Body of pancreas (tissue), 4 donors: ENCODE results near the gene PI4K2A. TPM values are rescaled to one million over a fixed set of nuclear protein-coding genes. Genes with fewer than 3 reads are reported as not detected.

Experiments used
- ATAC-seq: fragments of 150-250 bp; one replicate; pipeline ENCODE4 v1.9.1; 2016
- DNase-seq, 4 donors: peaks; one replicate each; pipeline ENCODE4 v3.0.0-alpha.2; 2019
- H3K27ac ChIP-seq, 4 donors: fragments of 200-600 bp; sonication (generic); 1 replicate in 3 of 4; 2 replicates in 1 of 4; pipeline versions ENCODE4 v1.5.1 to v1.6.1; 2016 to 2019; ENCODE audit warnings: mild to moderate bottlenecking in 1 of 4, mixed read lengths in 1 of 4, moderate library complexity in 1 of 4
- H3K27me3 ChIP-seq, 2 donors: fragments of 200-600 bp; sonication (generic); one replicate each; pipeline ENCODE4 v1.6.0; 2016; ENCODE audit warnings: mild to moderate bottlenecking in 1 of 2
- H3K36me3 ChIP-seq, 2 donors: fragments of 200-600 bp; sonication (generic); replicated peaks in 1 of 2; 2 replicates each; pipeline ENCODE4 v1.5.1; 2016; ENCODE audit warnings: low read depth in 2 of 2; ENCODE audit not compliant: insufficient read depth in 1 of 2
- H3K4me1 ChIP-seq: fragments of 200-600 bp; sonication (generic); one replicate; pipeline ENCODE4 v1.6.0; 2016
- H3K4me3 ChIP-seq, 2 donors: fragments of 200-600 bp; sonication (generic); 1 replicate in 1 of 2; 2 replicates in 1 of 2; pipeline ENCODE4 v1.5.1; 2016 to 2019
- H3K9me3 ChIP-seq, 3 donors: fragments of 200-600 bp; sonication (generic); 1 replicate in 2 of 3; 2 replicates in 1 of 3; pipeline ENCODE4 v1.5.1; 2016
- POLR2A ChIP-seq, 3 donors: fragments of 450-650 bp; IDR thresholded peaks; one replicate each; pipeline ENCODE4 v1.6.1; 2016; ENCODE audit warnings: antibody characterized with exemption in 3 of 3, mild to moderate bottlenecking in 2 of 3
- WGBS, 2 donors: methylation state at CpG; one replicate each; pipeline ENCODE4 v1.1.5; 2017; 5-methylcytosine and 5-hydroxymethylcytosine counted together
- intact Hi-C: fragments of 100-400 bp; cut with DNase I; formaldehyde crosslinking; loops from one replicate; pipeline ENCODE4 v1.15.1; 2023
- total RNA-seq, 2 donors: library from RNA; depleted of rRNA; stranded (reverse); fragments of >200 nt; gene quantifications; one replicate each; pipeline ENCODE4 v1.1.0, GENCODE V29; 2016
- TF ChIP-seq, protein P1 (sequence below), 7 experiments: fragments of 450-650 bp in 4 of 7; fragments of 200-600 bp in 3 of 7; sonication (generic) in 3 of 7; IDR thresholded peaks; one replicate each; pipeline ENCODE4 v1.5.1; 2016 to 2019; ENCODE audit warnings: antibody characterized with exemption in 7 of 7

The PI4K2A gene
- total RNA-seq, 2 donors from 2014 or later = 3.6 to 5.7 TPM

DNA sequence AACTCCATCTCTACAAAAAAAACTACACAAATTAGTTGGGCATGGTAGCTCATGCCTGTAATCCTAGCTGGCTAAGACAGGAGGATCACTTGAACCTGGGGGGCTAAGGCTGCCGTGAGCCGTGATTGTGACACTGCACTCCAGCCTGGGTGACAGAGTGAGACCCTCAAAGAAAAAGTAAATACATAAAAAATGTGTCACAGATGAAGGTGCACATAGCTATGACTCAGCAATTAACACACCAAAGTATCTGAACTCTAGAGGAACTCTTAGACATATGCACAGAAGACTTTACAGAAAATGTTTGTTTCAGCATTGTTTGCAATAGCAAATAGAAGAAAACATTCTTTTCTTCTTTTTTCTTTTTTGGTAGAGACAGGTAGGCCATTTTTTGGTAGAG, 42.7 kb upstream of the PI4K2A start:
- Histone ChIP-seq H3K4me1 (peaks cover 15% of the 10 kb centered on the region), H3K27ac (peak overlapping the region in 1 of 4 donors; percentile 82), H3K36me3 (no peaks in the 10 kb centered on the region), H3K27me3 (no peaks in the 10 kb centered on the region), H3K9me3 (no peaks in the 10 kb centered on the region), H3K4me3 (no peak overlapping the region)
- DNase-seq (no peak), ATAC-seq (no peak)
- WGBS, 2 donors = 93 to 100% methylated on average over 2 of the region's 2 CpGs
- intact Hi-C loops = no loop called here
- TF ChIP-seq POLR2A (IDR thresholded peaks at IDR 0.05) = no peak
- TF ChIP-seq, protein P1, sequence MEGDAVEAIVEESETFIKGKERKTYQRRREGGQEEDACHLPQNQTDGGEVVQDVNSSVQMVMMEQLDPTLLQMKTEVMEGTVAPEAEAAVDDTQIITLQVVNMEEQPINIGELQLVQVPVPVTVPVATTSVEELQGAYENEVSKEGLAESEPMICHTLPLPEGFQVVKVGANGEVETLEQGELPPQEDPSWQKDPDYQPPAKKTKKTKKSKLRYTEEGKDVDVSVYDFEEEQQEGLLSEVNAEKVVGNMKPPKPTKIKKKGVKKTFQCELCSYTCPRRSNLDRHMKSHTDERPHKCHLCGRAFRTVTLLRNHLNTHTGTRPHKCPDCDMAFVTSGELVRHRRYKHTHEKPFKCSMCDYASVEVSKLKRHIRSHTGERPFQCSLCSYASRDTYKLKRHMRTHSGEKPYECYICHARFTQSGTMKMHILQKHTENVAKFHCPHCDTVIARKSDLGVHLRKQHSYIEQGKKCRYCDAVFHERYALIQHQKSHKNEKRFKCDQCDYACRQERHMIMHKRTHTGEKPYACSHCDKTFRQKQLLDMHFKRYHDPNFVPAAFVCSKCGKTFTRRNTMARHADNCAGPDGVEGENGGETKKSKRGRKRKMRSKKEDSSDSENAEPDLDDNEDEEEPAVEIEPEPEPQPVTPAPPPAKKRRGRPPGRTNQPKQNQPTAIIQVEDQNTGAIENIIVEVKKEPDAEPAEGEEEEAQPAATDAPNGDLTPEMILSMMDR (IDR thresholded peaks at IDR 0.05) = no peak

DNA sequence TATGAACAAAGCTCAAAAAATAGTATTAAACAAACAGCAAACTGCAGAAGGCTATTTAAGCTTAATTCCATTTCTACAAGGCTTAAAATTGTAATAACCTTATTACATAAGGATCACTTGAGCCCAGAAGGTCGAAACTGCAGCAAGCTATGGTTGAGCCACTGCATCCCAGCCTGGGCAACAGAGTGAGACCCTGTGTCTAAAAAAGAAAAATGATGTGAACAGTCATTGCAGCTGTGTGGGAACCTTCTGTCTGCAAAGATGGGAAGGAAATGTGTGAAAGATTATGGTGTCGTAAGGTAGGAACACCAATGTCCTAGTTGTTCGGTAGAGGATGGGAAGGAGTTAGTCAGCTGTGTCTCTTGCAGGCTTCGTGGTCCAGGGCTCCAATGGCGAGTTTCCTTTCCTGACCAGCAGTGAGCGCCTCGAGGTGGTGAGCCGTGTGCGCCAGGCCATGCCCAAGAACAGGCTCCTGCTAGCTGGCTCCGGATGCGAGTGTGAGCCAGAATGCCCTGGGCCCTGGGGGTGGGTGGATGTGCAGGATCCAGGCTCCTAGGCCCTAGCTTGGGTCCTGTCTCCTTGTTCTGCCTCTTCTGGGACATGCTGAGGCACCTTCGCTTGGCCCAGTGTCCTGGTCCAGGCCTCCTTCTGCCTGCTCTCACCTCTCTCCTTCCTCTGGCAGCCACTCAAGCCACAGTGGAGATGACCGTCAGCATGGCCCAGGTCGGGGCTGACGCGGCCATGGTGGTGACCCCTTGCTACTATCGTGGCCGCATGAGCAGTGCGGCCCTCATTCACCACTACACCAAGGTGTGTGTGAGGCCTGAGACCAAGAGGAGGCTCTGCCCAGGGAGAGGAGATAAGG, 41.8 kb upstream of the PI4K2A start:
- no peak for ATAC-seq
- Histone ChIP-seq H3K27me3 (no peaks in the 10 kb centered on the region), H3K4me3 (no peak overlapping the region), H3K9me3 (no peaks in the 10 kb centered on the region), H3K4me1 (peaks cover 13% of the 10 kb centered on the region), H3K36me3 (no peaks in the 10 kb centered on the region), H3K27ac (no peak overlapping the region)
- 89 to 92% methylated on average over 15 to 19 of the region's 19 CpGs for WGBS, 2 donors
- DNase-seq = no peak
- no peak for TF ChIP-seq POLR2A (IDR thresholded peaks at IDR 0.05)
- TF ChIP-seq, protein P1 (IDR thresholded peaks at IDR 0.05) = no peak
- intact Hi-C loops = no loop called here

DNA sequence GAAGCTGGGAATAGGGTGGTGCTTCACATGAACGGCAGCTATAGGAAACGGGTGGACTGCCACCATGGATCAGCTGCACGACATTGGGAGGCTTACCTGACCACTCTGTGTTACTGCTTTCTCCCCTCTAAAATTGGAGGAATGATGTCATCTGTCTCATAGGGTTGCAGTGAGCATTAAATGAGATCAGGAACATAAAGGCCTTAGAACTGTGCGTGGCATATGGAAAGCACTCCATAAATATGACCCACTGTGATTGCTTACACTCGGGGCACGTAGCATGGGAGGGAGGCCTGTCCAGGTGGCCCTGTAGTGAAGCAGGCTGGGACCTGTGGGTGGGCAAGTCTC, 41.2 kb upstream of the PI4K2A start:
- 81 to 96% methylated on average over 4 to 6 of the region's 6 CpGs for WGBS, 2 donors
- H3K4me3 ChIP-seq = no peak overlapping the region
- no peaks in the 10 kb centered on the region for H3K9me3 ChIP-seq
- no peaks in the 10 kb centered on the region for H3K36me3 ChIP-seq
- no peaks in the 10 kb centered on the region for H3K27me3 ChIP-seq
- TF ChIP-seq POLR2A (IDR thresholded peaks at IDR 0.05) = no peak
- TF ChIP-seq, protein P1 (IDR thresholded peaks at IDR 0.05) = no peak
- intact Hi-C loops = no loop called here
- ATAC-seq = no peak
- H3K4me1 ChIP-seq = peaks cover 11% of the 10 kb centered on the region
- no peak overlapping the region for H3K27ac ChIP-seq
- no peak for DNase-seq

DNA sequence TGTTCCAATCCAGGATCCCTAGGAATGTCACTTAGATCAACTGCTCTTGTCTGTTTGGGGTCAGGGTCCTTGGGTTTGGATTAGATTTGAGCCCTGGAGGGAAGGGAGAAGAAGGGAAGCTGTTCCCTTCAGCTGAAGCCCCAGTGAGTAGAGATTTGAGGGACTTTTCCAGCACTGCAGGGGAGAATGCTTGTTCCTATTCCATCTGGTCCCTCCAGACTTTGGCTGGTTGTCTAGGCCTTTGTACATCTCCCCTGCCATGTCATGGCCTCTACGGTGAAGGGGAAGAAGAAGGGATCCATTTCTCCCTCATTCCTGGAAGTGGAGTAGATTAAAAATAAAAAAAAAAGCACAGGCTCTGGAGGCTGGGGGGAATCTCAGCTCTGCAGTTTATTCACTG, 39.9 kb upstream of the PI4K2A start:
- TF ChIP-seq, protein P1 (IDR thresholded peaks at IDR 0.05) = no peak
- no peak for TF ChIP-seq POLR2A (IDR thresholded peaks at IDR 0.05)
- no peak for DNase-seq
- peaks cover 11% of the 10 kb centered on the region for H3K4me1 ChIP-seq
- no peaks in the 10 kb centered on the region for H3K9me3 ChIP-seq
- H3K36me3 ChIP-seq = no peaks in the 10 kb centered on the region
- ATAC-seq = no peak
- no peak overlapping the region for H3K27ac ChIP-seq
- H3K27me3 ChIP-seq = no peaks in the 10 kb centered on the region
- H3K4me3 ChIP-seq = no peak overlapping the region
- intact Hi-C loops = no loop called here
- WGBS, 2 donors = 87 to 100% methylated on average over 1 of the region's 1 CpG
